NT2/D1 (cell line): ENCODE data around the gene AHNAK2.

Experiments used
- DNase-seq: peaks from one replicate; pipeline ENCODE4 v3.0.0-alpha.2; 2011; ENCODE audit warnings: low read depth, low spot score
- H3K27me3 ChIP-seq: 2 replicates; pipeline ENCODE4 v1.6.0; 2011; ENCODE audit warnings: mild to moderate bottlenecking; ENCODE audit not compliant: insufficient read length, insufficient read depth
- H3K36me3 ChIP-seq: 2 replicates; pipeline ENCODE4 v1.6.1; 2011; ENCODE audit warnings: mild to moderate bottlenecking, low read length, mixed read lengths; ENCODE audit not compliant: insufficient read depth, insufficient read length
- H3K4me1 ChIP-seq: 2 replicates; pipeline ENCODE4 v1.5.1; 2011; ENCODE audit not compliant: insufficient read depth, insufficient read length
- H3K4me3 ChIP-seq: 2 replicates; pipeline ENCODE4 v1.5.1; 2011; ENCODE audit warnings: low read depth; ENCODE audit not compliant: insufficient read length
- H3K9ac ChIP-seq: 2 replicates; pipeline ENCODE4 v1.6.0; 2011; ENCODE audit warnings: low read depth; ENCODE audit not compliant: insufficient read length
- H3K9me3 ChIP-seq: 2 replicates; pipeline ENCODE4 v1.5.1; 2011; ENCODE audit warnings: mild to moderate bottlenecking, low read length; ENCODE audit not compliant: insufficient read depth
- SUZ12 ChIP-seq: IDR thresholded peaks from 2 replicates; pipeline ENCODE4 v1.6.1; 2011; ENCODE audit not compliant: insufficient read length, insufficient read depth; ENCODE audit errors: extremely low read depth
- YY1 ChIP-seq: IDR thresholded peaks from 2 replicates; pipeline ENCODE4 v1.6.1; 2011; ENCODE audit not compliant: insufficient read length, insufficient read depth
- ZNF274 ChIP-seq: IDR thresholded peaks from 2 replicates; pipeline ENCODE4 v1.6.1; 2011; ENCODE audit warnings: mild to moderate bottlenecking, low read depth, low read length

The AHNAK2 gene

DNA sequence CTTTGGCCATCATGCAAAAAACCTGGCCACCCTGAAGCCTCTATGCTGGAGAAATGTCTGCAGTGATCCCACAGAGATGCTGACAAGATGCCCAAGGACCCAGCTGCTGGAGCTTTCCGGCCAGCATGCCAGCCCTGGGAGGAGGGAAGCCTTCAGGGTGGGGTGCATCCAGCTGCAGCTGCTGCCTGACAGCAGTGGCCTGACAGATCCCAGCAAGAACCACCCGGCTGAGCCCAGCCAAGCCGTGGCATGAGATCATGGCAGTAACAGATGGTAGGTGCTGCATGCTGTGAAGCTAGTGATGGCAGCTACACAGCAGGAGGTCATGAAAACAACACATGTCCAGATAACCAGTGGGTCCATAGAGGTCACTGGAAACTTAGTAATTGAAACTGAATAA, 21.2 kb upstream of the AHNAK2 start:
- no peak overlapping the region for H3K4me3 ChIP-seq
- H3K36me3 ChIP-seq, result peaks cover 31% of the 10 kb centered on the region
- no peak for TF ChIP-seq ZNF274
- TF ChIP-seq YY1, result no peak
- no peak for TF ChIP-seq SUZ12
- H3K9ac ChIP-seq, result no peak overlapping the region
- H3K9me3 ChIP-seq, result peaks cover 11% of the 10 kb centered on the region; the same call in 1 of the 2 replicates
- no peaks in the 10 kb centered on the region for H3K27me3 ChIP-seq
- no peaks in the 10 kb centered on the region for H3K4me1 ChIP-seq
- DNase-seq, result no peak

DNA sequence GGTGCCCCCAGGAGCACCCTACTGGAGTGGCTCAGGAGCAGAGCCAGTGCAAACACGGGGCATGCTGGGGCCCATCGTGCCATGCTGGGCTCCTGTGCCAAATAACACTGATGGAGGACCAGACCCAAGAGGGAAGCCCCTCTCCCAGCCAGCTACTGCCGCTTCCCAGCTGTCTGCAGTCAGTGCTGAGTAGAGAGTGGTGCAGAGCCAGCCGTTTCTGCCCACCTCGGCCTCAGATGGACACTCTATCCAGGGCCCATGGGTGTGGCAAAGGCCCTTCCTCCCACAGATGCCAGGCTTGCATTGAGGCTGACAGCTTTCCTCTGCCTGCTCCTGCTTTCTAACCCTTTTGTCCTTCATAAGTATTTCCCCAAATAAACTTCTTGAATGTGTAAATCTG, 20.6 kb upstream of the AHNAK2 start:
- TF ChIP-seq ZNF274 (no peak), YY1 (no peak)
- Histone ChIP-seq H3K27me3 (no peaks in the 10 kb centered on the region), H3K4me3 (no peak overlapping the region), H3K4me1 (no peaks in the 10 kb centered on the region), H3K36me3 (peaks cover 36% of the 10 kb centered on the region), H3K9me3 (peaks cover 11% of the 10 kb centered on the region; the same call in 1 of the 2 replicates), H3K9ac (no peak overlapping the region)
- no peak for DNase-seq

DNA sequence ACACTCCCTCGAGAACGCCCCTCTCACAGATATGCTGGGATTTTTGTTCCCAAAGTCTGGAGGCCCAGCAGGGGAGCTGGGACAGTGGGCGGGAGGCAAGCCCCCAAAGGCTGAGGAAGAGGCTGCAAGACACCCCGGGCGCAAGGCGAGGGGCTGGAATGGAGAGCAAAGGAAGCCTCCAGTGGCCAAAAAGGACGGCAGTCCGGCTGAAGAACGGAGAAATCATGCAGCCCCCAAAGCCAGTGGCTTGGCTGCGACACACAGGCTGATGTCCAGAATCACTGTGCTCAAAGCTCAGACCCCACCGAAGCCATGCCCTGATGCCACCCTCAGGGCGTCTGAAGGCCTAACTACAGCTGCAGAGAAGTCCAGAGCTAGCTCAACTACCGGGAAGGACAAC, 18.3 kb upstream of the AHNAK2 start:
- H3K9ac ChIP-seq, result no peak overlapping the region
- peaks cover 59% of the 10 kb centered on the region for H3K36me3 ChIP-seq
- H3K4me1 ChIP-seq, result no peaks in the 10 kb centered on the region
- DNase-seq, result no peak
- no peaks in the 10 kb centered on the region for H3K27me3 ChIP-seq
- peaks cover 11% of the 10 kb centered on the region; the same call in 1 of the 2 replicates for H3K9me3 ChIP-seq
- H3K4me3 ChIP-seq, result no peak overlapping the region
- no peak for TF ChIP-seq SUZ12
- no peak for TF ChIP-seq ZNF274
- TF ChIP-seq YY1, result no peak

GRCh38 chr14:104996032-104996431, 17.9 kb upstream of the AHNAK2 start:
- no peak for TF ChIP-seq YY1
- TF ChIP-seq ZNF274, result no peak
- TF ChIP-seq SUZ12, result no peak
- H3K36me3 ChIP-seq, result peaks cover 61% of the 10 kb centered on the region
- H3K4me1 ChIP-seq, result no peaks in the 10 kb centered on the region
- no peak overlapping the region for H3K4me3 ChIP-seq
- H3K9ac ChIP-seq, result no peak overlapping the region
- H3K27me3 ChIP-seq, result no peaks in the 10 kb centered on the region
- DNase-seq, result no peak
- H3K9me3 ChIP-seq, result peaks cover 11% of the 10 kb centered on the region; the same call in 1 of the 2 replicates

DNA sequence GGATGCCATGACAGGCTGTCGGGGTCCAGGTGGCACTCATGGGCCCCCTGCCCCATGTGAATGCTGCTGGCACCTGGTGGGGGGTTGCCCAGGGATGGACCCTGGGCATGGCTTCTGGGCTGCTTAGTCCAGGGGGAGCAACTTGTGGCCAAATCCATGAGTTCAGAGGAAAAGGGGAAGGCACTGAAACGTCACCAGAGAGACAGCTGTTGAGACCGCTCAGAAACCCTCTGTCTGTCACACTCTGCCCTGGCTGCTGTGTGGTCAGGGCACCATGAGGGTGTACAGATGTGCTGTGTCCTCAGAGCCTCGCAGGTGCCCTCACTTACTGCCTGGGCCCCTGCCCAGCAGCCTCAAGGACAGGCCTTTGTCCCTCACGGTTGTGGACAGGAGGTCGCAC, 16.8 kb upstream of the AHNAK2 start:
- H3K9me3 ChIP-seq, result peaks cover 10% of the 10 kb centered on the region; the same call in 1 of the 2 replicates
- TF ChIP-seq ZNF274, result no peak
- TF ChIP-seq YY1, result no peak
- TF ChIP-seq SUZ12, result no peak

DNA sequence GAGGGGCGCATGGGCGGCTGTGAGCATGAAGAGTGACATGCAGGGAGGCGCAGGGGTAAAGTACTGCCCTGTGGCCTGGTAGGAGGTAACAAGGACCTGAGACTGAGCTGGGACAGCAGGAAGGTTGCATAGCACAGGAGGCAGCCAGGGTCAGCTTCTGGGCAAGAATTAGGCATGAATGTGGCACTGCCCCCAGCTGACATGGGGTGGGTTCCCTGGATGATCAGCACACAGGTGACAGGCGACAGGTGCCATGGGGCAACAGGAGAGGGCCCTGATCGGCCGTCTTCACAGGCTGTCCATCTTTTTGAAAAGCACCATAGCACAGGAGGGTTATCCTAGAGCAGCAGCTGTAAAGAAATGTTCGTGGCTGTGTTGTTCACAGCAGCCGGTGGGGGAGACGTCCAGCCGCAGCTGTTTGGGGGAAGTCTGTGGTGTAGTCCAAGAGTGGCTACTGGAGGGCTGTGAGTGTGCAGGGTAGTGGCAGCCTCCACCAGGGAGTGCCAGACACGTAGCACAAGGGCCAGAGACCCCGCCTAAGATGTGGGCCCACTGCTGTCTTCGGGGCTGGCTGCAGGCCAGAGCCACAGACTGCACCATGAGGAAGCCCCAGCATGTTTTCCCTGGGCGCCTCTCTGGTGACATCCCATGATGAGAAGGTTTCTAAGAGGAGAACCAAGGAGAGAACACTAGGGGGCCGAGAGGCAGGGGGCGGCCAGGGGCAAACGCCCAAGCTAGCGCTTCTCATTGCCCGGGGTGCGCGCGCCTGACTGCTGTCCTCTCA, 15.8 kb upstream of the AHNAK2 start:
- peaks cover 66% of the 10 kb centered on the region for H3K36me3 ChIP-seq
- TF ChIP-seq SUZ12 (no peak), YY1 (no peak), ZNF274 (no peak)
- no peak for DNase-seq
- H3K4me3 ChIP-seq, result no peak overlapping the region
- no peaks in the 10 kb centered on the region for H3K27me3 ChIP-seq
- H3K9me3 ChIP-seq, result peaks cover under 1% of the 10 kb centered on the region; the same call in 1 of the 2 replicates
- H3K4me1 ChIP-seq, result no peaks in the 10 kb centered on the region
- H3K9ac ChIP-seq, result no peak overlapping the region

More for the DNA sequence above, 16.8 kb upstream of the AHNAK2 start:
- DNase-seq, result no peak
- Histone ChIP-seq H3K27me3 (no peaks in the 10 kb centered on the region), H3K4me1 (no peaks in the 10 kb centered on the region), H3K9ac (no peak overlapping the region), H3K36me3 (peaks cover 65% of the 10 kb centered on the region), H3K4me3 (no peak overlapping the region)

- no peak for DNase-seq
- Histone ChIP-seq H3K9me3 (no peaks in the 10 kb centered on the region), H3K9ac (no peak overlapping the region), H3K36me3 (peaks cover 66% of the 10 kb centered on the region), H3K4me1 (no peaks in the 10 kb centered on the region), H3K27me3 (no peaks in the 10 kb centered on the region), H3K4me3 (no peak overlapping the region)
- TF ChIP-seq ZNF274, result no peak
- TF ChIP-seq SUZ12, result no peak
- no peak for TF ChIP-seq YY1
These were observed 15.1 kb upstream of the AHNAK2 start for GRCh38 chr14:104993306-104993705.
